Epithelial cell of esophagus (primary cell): ENCODE data around the gene CHAF1A.
A peak's percentile ranks its signal among the peaks of the same experiment; 100 is the strongest.

Source experiments
- DNase-seq: peaks from one replicate; pipeline ENCODE4 v3.0.0; 2010; ENCODE audit warnings: low read depth
- H3K4me3 ChIP-seq: 2 replicates; pipeline ENCODE4 v1.5.1; 2011; ENCODE audit warnings: mild to moderate bottlenecking, low read length, control low read depth
- CTCF ChIP-seq: IDR thresholded peaks from 2 replicates; pipeline ENCODE4 v1.5.1; 2011; ENCODE audit warnings: low read depth, mild to moderate bottlenecking, low read length, control low read depth, inconsistent platforms; ENCODE audit not compliant: insufficient read depth; ENCODE audit errors: missing control alignments

Gene CHAF1A, protein sequence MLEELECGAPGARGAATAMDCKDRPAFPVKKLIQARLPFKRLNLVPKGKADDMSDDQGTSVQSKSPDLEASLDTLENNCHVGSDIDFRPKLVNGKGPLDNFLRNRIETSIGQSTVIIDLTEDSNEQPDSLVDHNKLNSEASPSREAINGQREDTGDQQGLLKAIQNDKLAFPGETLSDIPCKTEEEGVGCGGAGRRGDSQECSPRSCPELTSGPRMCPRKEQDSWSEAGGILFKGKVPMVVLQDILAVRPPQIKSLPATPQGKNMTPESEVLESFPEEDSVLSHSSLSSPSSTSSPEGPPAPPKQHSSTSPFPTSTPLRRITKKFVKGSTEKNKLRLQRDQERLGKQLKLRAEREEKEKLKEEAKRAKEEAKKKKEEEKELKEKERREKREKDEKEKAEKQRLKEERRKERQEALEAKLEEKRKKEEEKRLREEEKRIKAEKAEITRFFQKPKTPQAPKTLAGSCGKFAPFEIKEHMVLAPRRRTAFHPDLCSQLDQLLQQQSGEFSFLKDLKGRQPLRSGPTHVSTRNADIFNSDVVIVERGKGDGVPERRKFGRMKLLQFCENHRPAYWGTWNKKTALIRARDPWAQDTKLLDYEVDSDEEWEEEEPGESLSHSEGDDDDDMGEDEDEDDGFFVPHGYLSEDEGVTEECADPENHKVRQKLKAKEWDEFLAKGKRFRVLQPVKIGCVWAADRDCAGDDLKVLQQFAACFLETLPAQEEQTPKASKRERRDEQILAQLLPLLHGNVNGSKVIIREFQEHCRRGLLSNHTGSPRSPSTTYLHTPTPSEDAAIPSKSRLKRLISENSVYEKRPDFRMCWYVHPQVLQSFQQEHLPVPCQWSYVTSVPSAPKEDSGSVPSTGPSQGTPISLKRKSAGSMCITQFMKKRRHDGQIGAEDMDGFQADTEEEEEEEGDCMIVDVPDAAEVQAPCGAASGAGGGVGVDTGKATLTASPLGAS

GRCh38 chr19:4402171-4403004 lies at the start of gene CHAF1A:
CHAF1A (plus strand) TSS chr19:4402640; CDS start chr19:4402763, 123 bp downstream.
- DNase-seq: peak; percentile 100
- no peak for TF ChIP-seq CTCF
- H3K4me3 ChIP-seq: peak within 1 kb of the TSS; percentile 92

GRCh38 chr19:4352701-4353121 lies 49.7 kb upstream of the CHAF1A start:
- peak; percentile 73 for TF ChIP-seq CTCF
- DNase-seq: peak; percentile 61
- H3K4me3 ChIP-seq: no peak overlapping the region

DNA sequence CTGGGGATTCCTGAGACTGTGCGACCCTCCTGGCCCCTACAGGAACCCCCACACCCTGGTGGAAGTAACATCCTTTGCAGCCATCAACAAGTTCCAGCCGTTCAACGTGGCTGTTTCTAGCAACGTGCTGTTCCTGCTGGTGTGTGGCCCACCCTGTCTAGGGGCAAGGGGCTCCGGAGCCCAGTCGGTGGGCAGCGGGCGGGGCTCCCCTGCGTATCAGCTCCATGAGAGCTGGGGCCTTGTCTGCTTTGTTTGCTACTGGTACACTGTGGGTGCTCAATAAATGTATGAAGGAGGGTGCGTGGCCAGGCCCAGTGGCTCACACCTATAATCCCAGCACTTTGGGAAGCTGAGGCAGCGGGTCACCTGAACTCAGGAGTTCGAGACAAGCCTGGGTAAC lies 48.2 kb upstream of the CHAF1A start:
- H3K4me3 ChIP-seq: no peak overlapping the region
- DNase-seq: no peak
- TF ChIP-seq CTCF: no peak

DNA sequence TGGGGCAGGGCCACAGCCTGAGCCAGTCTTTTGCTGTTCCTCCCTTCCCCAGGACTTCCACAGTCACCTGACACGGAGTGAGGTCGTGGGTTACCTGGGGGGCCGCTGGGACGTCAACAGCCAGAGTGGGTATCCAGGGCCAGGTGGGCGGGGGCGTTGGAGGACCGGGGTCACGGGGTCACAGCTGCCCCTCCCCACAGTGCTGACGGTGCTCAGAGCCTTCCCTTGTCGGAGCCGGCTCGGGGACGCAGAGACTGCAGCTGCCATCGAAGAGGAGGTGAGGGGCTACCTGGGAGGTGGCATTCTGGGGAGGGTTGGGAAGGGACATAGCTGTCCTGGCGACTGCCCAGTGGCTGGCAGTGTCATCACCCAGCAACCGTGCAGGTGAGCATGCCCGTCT lies 47.5 kb upstream of the CHAF1A start:
- TF ChIP-seq CTCF: no peak
- H3K4me3 ChIP-seq: no peak overlapping the region

DNA sequence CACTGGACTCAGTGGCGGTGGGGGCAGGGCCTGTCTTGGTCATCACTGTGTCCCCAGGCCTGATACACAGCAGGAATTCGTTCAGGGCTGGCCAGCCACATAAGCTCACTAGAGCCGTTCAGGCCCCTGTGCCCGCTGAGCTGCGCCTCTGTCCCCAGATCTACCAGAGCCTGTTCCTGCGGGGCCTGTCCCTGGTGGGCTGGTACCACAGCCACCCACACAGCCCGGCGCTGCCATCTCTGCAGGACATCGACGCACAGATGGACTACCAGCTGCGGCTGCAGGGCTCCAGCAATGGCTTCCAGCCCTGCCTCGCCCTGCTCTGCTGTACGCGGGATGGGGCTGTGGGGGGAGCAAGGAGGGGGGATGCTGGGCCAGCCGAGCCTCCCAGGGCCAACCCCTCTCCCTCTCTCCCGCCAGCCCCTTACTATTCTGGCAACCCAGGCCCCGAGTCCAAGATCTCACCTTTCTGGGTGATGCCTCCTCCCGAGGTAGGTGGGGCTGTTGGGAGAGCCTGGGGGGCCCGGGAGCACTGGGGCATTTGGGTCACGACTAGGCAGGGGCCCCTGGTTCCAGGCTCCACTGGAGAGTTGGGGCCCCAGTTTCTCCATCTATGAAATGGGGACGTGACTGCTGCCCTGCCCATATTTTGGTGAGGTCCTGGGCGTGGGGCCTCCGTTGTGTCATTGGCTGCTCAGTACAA lies 45.2 kb upstream of the CHAF1A start:
- no peak for TF ChIP-seq CTCF
- H3K4me3 ChIP-seq: no peak overlapping the region
- no peak for DNase-seq

More for the DNA sequence above, 47.5 kb upstream of the CHAF1A start:
- no peak for DNase-seq

- H3K4me3 ChIP-seq: no peak overlapping the region
- DNase-seq: no peak
- TF ChIP-seq CTCF: no peak
Measured at GRCh38 chr19:4357921-4358326, 44.5 kb upstream of the CHAF1A start.
